Astrocyte (in vitro differentiated cells and primary cell): ENCODE data around the gene TRIM41. TPM values are rescaled to one million over a fixed set of nuclear protein-coding genes. Genes with fewer than 3 reads are reported as not detected.

Experiments
- DNase-seq: peaks from one replicate; pipeline ENCODE4 v3.0.0-alpha.2; 2010; ENCODE audit warnings: low read depth
- FAIRE-seq: peaks from 2 replicates; lab custom pipeline; 2011; peaks lifted over from hg19 to GRCh38; lab: Jason Lieb, UNC
- H2AFZ ChIP-seq: 2 replicates; pipeline ENCODE4 v1.6.0; 2012; ENCODE audit warnings: low read depth, low read length, inconsistent platforms
- H3K27ac ChIP-seq: 2 replicates; pipeline ENCODE4 v1.5.1; 2011; ENCODE audit warnings: low read depth, low read length, inconsistent platforms
- H3K27me3 ChIP-seq: 2 replicates; pipeline ENCODE4 v1.6.0; 2011; ENCODE audit warnings: low read length, inconsistent platforms; ENCODE audit not compliant: insufficient read depth
- H3K36me3 ChIP-seq: 2 replicates; pipeline ENCODE4 v1.5.1; 2011; ENCODE audit warnings: low read length, inconsistent platforms; ENCODE audit not compliant: insufficient read depth
- H3K4me1 ChIP-seq: 2 replicates; pipeline ENCODE4 v1.5.1; 2011; ENCODE audit warnings: low read length, inconsistent platforms; ENCODE audit not compliant: insufficient read depth
- H3K4me2 ChIP-seq: 2 replicates; pipeline ENCODE4 v1.6.0; 2012; ENCODE audit warnings: low read length, inconsistent platforms
- H3K4me3 ChIP-seq: 2 replicates; pipeline ENCODE4 v1.5.1; 2011; ENCODE audit warnings: low read depth, mild to moderate bottlenecking, low read length, inconsistent platforms; ENCODE audit not compliant: insufficient read depth
- H3K79me2 ChIP-seq: 2 replicates; pipeline ENCODE4 v1.6.0; 2012; ENCODE audit warnings: mild to moderate bottlenecking, low read length, inconsistent platforms; ENCODE audit not compliant: insufficient read depth
- H3K9ac ChIP-seq: 2 replicates; pipeline ENCODE4 v1.6.0; 2012; ENCODE audit warnings: mild to moderate bottlenecking, low read length, inconsistent platforms
- H3K9me3 ChIP-seq: 2 replicates; pipeline ENCODE4 v1.5.1; 2012; ENCODE audit warnings: low read depth, mild to moderate bottlenecking, low read length, inconsistent platforms; ENCODE audit not compliant: insufficient read depth
- H4K20me1 ChIP-seq: 2 replicates; pipeline ENCODE4 v1.6.0; 2012; ENCODE audit warnings: low read length, inconsistent platforms; ENCODE audit not compliant: insufficient read depth
- H3K27ac Mint-ChIP-seq: one replicate; pipeline ENCODE4 v1.8.0; 2021; ENCODE audit warnings: mild to moderate bottlenecking, mixed read lengths; ENCODE audit not compliant: unreplicated experiment
- H3K27me3 Mint-ChIP-seq: one replicate; pipeline ENCODE4 v1.8.0; 2021; ENCODE audit warnings: low read depth, mixed read lengths; ENCODE audit not compliant: unreplicated experiment
- H3K36me3 Mint-ChIP-seq: one replicate; pipeline ENCODE4 v1.8.0; 2021; ENCODE audit warnings: low read depth, mixed read lengths; ENCODE audit not compliant: unreplicated experiment
- H3K4me1 Mint-ChIP-seq: one replicate; pipeline ENCODE4 v1.8.0; 2021; ENCODE audit warnings: low read depth, mixed read lengths; ENCODE audit not compliant: unreplicated experiment
- H3K4me3 Mint-ChIP-seq: one replicate; pipeline ENCODE4 v1.8.0; 2021; ENCODE audit warnings: mild to moderate bottlenecking, moderate library complexity, mixed read lengths; ENCODE audit not compliant: unreplicated experiment
- H3K9me3 Mint-ChIP-seq: one replicate; pipeline ENCODE4 v1.8.0; 2021; ENCODE audit warnings: mild to moderate bottlenecking, mixed read lengths; ENCODE audit not compliant: unreplicated experiment
- EZH2 ChIP-seq: IDR thresholded peaks from 2 replicates; pipeline ENCODE4 v1.6.1; 2012; ENCODE audit warnings: mild to moderate bottlenecking, low read length, inconsistent platforms; ENCODE audit not compliant: insufficient read depth
- total RNA-seq: library from RNA; stranded (reverse); gene quantifications from 2 replicates; pipeline ENCODE4 v1.2.1, GENCODE V29; 2021
- TF ChIP-seq, protein P1 (sequence below): IDR thresholded peaks from 2 replicates; pipeline ENCODE4 v1.5.1; 2011; ENCODE audit warnings: low read depth, mild to moderate bottlenecking, inconsistent platforms, low read length, moderate library complexity; ENCODE audit not compliant: insufficient read depth

TRIM41 gene
- total RNA-seq, 1 donor from 2014 or later = 20.9 TPM

GRCh38 chr5:181239062-181239663 lies 16.1 kb downstream of the TRIM41 start:
- Mint-ChIP-seq H3K36me3 (peaks cover 49% of the 10 kb centered on the region), H3K4me1 (peaks cover 30% of the 10 kb centered on the region), H3K4me3 (peak overlapping the region; percentile 68)

GRCh38 chr5:181241393-181241975 lies 18.4 kb downstream of the TRIM41 start:
- H3K27ac Mint-ChIP-seq = peak overlapping the region; percentile 99
- peak; percentile 69 for DNase-seq
- H3K4me3 Mint-ChIP-seq = peak overlapping the region; percentile 92
- H3K4me1 Mint-ChIP-seq = peaks cover 40% of the 10 kb centered on the region
- peak overlapping the region; percentile 93 for H3K27ac ChIP-seq
- peak overlapping the region; percentile 96 for H3K9ac ChIP-seq
- H3K4me1 ChIP-seq = peaks cover 29% of the 10 kb centered on the region
- H2AFZ ChIP-seq = no peak overlapping the region
- peak overlapping the region; percentile 98 for H3K4me2 ChIP-seq
- peaks cover 70% of the 10 kb centered on the region for H4K20me1 ChIP-seq
- no peak for FAIRE-seq
- no peaks in the 10 kb centered on the region for H3K9me3 ChIP-seq
- H3K79me2 ChIP-seq = peaks cover 88% of the 10 kb centered on the region
- peaks cover 45% of the 10 kb centered on the region for H3K36me3 Mint-ChIP-seq
- no peaks in the 10 kb centered on the region for H3K9me3 Mint-ChIP-seq
- no peaks in the 10 kb centered on the region for H3K27me3 ChIP-seq
- peak overlapping the region; percentile 99 for H3K4me3 ChIP-seq
- H3K27me3 Mint-ChIP-seq = no peaks in the 10 kb centered on the region
- TF ChIP-seq, protein P1, sequence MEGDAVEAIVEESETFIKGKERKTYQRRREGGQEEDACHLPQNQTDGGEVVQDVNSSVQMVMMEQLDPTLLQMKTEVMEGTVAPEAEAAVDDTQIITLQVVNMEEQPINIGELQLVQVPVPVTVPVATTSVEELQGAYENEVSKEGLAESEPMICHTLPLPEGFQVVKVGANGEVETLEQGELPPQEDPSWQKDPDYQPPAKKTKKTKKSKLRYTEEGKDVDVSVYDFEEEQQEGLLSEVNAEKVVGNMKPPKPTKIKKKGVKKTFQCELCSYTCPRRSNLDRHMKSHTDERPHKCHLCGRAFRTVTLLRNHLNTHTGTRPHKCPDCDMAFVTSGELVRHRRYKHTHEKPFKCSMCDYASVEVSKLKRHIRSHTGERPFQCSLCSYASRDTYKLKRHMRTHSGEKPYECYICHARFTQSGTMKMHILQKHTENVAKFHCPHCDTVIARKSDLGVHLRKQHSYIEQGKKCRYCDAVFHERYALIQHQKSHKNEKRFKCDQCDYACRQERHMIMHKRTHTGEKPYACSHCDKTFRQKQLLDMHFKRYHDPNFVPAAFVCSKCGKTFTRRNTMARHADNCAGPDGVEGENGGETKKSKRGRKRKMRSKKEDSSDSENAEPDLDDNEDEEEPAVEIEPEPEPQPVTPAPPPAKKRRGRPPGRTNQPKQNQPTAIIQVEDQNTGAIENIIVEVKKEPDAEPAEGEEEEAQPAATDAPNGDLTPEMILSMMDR = no peak
- TF ChIP-seq EZH2 = no peak
- H3K36me3 ChIP-seq = peaks cover 54% of the 10 kb centered on the region

More at GRCh38 chr5:181239062-181239663, 16.1 kb downstream of the TRIM41 start:
- no peak for TF ChIP-seq EZH2
- TF ChIP-seq, protein P1 = no peak
- Mint-ChIP-seq H3K27me3 (no peaks in the 10 kb centered on the region), H3K9me3 (no peaks in the 10 kb centered on the region), H3K27ac (peak overlapping the region; percentile 13)
- Histone ChIP-seq H3K27ac (no peak overlapping the region), H3K27me3 (no peaks in the 10 kb centered on the region), H4K20me1 (peaks cover 92% of the 10 kb centered on the region), H3K4me1 (peaks cover 22% of the 10 kb centered on the region), H3K9ac (peak overlapping the region; percentile 40), H2AFZ (no peak overlapping the region), H3K4me2 (peak overlapping the region; percentile 12), H3K9me3 (no peaks in the 10 kb centered on the region), H3K4me3 (no peak overlapping the region), H3K36me3 (peaks cover 69% of the 10 kb centered on the region), H3K79me2 (peaks cover 71% of the 10 kb centered on the region)
- FAIRE-seq = no peak
- DNase-seq = no peak

DNA sequence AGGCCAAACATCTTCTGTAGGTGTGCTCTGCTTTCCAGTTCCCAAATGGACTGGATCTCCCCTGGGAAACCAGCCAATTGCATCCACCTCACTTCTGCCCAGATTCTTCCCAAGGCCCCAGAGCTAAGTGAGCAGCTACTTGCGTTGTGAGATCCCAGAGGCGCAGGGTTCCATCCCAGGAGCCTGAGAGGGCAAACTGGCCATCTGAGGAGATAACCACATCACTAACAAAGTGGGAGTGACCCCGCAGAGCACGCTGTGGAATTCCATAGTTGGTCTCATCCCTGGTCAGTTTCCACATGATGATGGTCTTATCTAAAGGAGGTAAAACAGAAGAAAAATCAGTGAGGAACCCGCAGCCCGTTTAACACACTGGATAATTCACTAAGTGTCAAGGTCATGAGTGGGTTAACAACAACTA lies 19.0 kb downstream of the TRIM41 start:
- no peak for TF ChIP-seq EZH2
- TF ChIP-seq, protein P1 = no peak
- no peak overlapping the region for H2AFZ ChIP-seq
- peak overlapping the region; percentile 96 for H3K9ac ChIP-seq
- H3K27me3 Mint-ChIP-seq = no peaks in the 10 kb centered on the region
- H3K9me3 Mint-ChIP-seq = no peaks in the 10 kb centered on the region
- peaks cover 39% of the 10 kb centered on the region for H3K36me3 Mint-ChIP-seq
- peaks cover 48% of the 10 kb centered on the region for H3K36me3 ChIP-seq
- no peaks in the 10 kb centered on the region for H3K27me3 ChIP-seq
- H3K4me3 ChIP-seq = peak overlapping the region; percentile 99
- peaks cover 65% of the 10 kb centered on the region for H4K20me1 ChIP-seq
- H3K4me2 ChIP-seq = peak overlapping the region; percentile 98
- FAIRE-seq = no peak
- no peak for DNase-seq
- H3K27ac Mint-ChIP-seq = peak overlapping the region; percentile 99
- peak overlapping the region; percentile 93 for H3K27ac ChIP-seq
- H3K4me1 ChIP-seq = peaks cover 29% of the 10 kb centered on the region
- H3K9me3 ChIP-seq = no peaks in the 10 kb centered on the region
- peaks cover 91% of the 10 kb centered on the region for H3K79me2 ChIP-seq
- H3K4me1 Mint-ChIP-seq = peaks cover 38% of the 10 kb centered on the region
- H3K4me3 Mint-ChIP-seq = peak overlapping the region; percentile 92
